ENCODE results near the gene CA14.
"Not testable (repeated sequence)": the region's sequence is repeated elsewhere in the genome, so short reads cannot be mapped to it uniquely, and the experiment has no call there.

CA14 gene

DNA sequence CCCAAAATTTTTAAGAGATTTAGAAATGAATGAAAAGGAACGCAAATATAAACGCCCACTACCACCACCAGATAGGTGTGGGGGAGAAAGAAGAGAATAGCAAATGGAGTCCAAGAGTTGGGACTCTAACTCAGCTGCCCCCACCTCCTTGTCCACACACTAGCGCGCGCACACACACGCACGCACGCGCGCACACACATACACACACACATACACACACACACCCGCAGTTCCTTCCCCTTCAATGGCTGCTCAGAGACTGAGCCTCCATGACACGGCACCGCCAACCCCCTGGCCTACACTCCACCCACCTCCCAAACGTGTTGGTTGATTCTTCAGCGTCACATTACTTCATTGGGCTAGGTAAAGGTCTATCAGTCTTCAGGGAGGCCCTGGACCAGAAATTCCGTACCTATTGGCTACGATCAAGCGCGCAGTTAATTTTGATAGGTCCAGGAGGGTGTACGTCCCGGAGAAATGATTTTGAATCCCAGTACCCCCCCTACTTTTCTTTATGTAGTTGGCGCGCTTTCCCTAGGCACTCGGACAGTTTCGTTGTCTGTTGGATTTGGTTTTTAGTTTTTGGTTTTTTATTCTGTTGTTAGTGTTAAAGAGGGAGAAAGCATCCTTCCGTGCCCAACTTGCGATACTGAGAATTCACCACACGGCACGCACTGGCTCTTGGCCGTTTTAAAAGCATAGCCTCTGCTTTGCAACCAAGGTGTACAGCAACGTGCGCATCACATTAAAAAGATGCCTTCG, 21.5 kb upstream of the CA14 start, which contains the start of gene ANP32E:
Gene ANP32E, minus strand, starts transcription at position 261 of the 762 bp plus-strand sequence. CDS start 326 bp downstream, outside the sequence.
- DNase-seq (ENCODE audit: low spot score) = peak; percentile 100

- DNase-seq (ENCODE audit: low spot score) = no peak
These were observed 20.9 kb upstream of the CA14 start for GRCh38 chr1:150236614-150237100.

DNA sequence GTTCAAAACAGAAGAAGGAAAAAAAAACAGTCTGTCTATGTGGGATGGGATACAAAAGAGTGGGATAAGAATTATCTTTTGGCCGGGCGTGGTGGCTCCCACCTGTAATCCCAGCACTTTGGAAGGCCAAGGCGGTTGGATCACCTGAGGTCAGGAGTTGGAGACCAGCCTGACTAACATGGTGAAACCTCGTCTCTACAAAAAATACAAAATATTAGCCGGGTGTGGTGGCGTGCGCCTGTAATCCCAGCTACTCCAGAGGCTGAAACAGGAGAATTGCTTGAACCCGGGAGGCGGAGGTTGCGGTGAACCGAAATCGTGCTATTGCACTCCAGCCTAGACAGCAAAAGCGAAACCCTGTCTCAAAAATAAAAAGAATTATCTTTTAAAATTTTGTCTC, 20.4 kb upstream of the CA14 start:
- not testable (repeated sequence) for DNase-seq (ENCODE audit: low spot score)

DNA sequence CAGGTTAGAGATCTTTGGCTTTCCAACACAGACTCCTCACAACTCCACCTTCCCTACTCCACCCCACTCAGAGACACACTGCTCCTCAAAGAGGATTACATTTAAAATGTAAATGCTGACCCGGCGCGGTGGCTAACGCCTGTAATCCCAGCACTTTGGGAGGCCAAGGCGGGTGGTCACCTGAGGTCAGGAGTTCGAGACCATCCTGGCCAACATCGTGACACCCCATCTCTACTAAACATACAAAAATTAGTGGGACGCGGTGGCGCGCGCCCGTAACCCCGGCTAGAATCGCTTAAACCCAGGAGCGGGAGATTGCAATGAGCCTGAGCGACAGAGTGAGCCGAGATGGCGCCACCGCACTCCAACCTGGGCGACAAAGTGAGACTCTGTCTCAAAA, 19.8 kb upstream of the CA14 start:
- no peak for DNase-seq (ENCODE audit: low spot score)

DNA sequence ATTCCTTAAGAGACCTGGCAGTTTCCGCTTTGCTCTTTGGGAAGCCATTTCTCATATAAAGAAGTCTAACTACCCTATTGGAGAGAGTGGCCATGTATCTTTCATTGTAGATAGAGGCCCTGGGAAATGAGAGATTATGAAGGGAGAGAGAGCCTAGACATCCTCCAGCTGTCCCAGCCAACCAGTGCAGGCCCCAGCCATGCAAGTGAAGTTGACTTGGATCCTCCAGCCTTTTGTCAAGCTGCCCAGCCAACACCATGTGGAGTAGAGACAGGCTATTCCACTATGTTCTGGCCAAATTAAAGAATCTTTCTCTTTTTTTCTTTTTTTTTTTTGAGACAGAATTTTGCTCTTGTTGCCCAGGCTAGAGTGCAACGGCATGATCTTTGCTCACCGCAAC, 14.6 kb upstream of the CA14 start:
- no peak for DNase-seq (ENCODE audit: low spot score)

- DNase-seq (ENCODE audit: low spot score) = no peak
These were observed 7.6 kb upstream of the CA14 start for GRCh38 chr1:150249936-150250335.

- DNase-seq (ENCODE audit: low spot score) = peak; percentile 59
These were observed 1.4 kb upstream of the CA14 start for GRCh38 chr1:150256198-150256553.

GRCh38 chr1:150256554-150257341, 826 bp upstream of the CA14 start:
- DNase-seq (ENCODE audit: low spot score) = peak; percentile 81

DNA sequence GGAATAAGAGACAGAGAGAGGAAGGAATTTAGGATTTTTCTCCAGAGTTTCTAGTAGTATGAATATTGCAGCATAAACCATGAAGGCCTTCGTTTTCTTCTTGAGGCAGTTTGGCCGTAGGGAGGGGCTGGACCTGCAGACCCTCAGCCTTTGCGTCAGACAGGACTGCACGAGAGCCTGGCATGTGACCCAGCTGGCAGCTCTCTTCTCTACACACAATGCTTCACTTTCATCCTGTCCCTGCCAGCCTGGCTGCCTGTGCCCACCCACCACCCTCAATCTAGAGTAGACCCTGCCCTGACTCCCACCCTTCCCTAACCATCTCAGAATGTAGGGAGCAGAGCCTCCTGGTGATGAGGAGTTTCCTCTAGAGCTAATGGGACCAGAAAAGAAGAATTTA, 1.6 kb downstream of the CA14 start:
- no peak for DNase-seq (ENCODE audit: low spot score)

- peak; percentile 75 for DNase-seq (ENCODE audit: low spot score)
These were observed 2.4 kb downstream of the CA14 start for GRCh38 chr1:150259758-150260669.

DNA sequence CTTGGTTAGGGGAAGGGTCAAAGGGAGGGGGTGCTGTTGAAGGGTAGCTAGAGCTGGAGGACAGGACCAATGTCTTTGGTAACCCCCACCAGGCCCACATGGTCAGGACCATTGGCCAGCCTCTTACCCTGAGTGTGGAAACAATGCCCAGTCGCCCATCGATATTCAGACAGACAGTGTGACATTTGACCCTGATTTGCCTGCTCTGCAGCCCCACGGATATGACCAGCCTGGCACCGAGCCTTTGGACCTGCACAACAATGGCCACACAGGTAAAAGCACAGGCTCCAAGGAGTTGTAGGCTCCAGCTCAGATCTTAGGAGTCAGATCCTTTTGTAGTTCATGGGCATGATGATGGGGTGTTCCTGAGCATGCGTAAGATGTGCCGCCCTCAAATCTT, 3.8 kb downstream of the CA14 start:
- DNase-seq (ENCODE audit: low spot score) = no peak

DNA sequence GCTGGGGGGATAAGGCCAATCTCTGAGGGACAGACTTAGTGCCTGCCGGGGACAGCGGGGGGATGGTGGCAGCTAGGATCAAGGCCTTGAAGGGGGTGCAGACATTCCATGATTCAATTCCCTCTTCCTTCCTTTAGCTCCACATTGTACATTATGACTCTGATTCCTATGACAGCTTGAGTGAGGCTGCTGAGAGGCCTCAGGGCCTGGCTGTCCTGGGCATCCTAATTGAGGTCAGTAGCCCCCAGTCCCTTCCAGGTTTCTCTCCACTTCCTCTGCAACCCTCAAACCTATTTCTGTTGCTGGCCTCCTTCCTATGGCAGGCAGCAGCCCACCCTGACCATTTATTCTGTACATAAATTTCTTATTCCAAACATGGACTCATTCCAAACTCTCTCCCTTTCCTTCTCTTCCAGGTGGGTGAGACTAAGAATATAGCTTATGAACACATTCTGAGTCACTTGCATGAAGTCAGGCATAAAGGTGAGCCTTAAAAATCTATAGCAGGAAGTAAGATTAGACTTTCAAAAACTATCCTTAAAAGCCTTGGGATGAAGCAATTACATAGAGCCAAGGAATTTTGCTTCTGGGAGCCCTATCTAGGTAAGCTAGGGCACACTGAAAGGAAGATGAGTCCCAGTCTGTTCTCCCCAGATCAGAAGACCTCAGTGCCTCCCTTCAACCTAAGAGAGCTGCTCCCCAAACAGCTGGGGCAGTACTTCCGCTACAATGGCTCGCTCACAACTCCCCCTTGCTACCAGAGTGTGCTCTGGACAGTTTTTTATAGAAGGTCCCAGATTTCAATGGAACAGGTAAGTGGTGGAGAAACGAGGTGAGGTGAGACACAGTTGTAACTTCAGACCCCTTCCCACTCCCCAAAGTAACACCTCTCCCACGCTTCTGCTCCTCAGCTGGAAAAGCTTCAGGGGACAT, 5.1 kb downstream of the CA14 start:
- no peak for DNase-seq (ENCODE audit: low spot score)

GRCh38 chr1:150263549-150263948, 6.0 kb downstream of the CA14 start:
- DNase-seq (ENCODE audit: low spot score) = no peak

DNA sequence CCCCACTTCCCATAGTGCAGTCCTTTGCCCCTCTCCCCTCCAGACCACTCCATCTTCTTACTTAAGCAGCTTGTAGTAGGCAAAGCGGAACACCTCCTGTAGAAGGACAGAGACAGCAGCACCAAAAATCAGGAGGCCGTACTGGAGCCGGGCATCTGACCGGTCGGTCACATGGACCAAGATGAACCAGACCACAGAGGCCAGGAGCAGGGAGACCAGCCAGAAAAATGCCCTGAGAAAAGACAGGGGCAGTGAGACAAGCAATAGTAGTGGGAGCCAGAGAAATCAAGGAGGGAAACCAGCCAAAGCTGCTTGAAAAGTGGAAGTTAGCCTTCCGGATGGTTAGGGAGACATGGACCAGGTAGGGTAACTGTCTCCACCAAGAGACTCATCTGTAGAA, 10.3 kb downstream of the CA14 start:
- no peak for DNase-seq (ENCODE audit: low spot score)

DNA sequence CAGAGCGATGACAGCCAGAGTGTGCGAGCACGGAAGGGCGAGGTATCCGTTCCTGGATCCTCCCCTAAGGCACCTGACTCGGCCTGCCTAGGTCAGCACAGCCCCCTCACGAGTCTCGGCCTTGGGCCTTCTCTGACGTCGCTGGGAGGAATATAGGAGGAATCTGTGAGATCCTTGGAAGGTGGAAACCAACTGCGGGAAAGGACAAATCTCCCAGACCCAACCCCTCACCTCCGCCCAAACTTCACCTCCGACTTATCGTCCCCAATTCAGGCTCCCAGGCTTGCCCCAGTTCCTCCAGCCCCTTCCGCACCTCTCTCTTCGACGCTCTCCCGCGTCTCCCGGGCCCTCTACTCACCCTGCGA, 10.7 kb downstream of the CA14 start:
- no peak for DNase-seq (ENCODE audit: low spot score)

GRCh38 chr1:150268705-150269403, 11.3 kb downstream of the CA14 start, which contains the start of gene APH1A:
TSS of gene APH1A (minus strand) at chr1:150269016. CDS start at chr1:150268810, 206 bp downstream.
- DNase-seq (ENCODE audit: low spot score) = peak; percentile 99

DNA sequence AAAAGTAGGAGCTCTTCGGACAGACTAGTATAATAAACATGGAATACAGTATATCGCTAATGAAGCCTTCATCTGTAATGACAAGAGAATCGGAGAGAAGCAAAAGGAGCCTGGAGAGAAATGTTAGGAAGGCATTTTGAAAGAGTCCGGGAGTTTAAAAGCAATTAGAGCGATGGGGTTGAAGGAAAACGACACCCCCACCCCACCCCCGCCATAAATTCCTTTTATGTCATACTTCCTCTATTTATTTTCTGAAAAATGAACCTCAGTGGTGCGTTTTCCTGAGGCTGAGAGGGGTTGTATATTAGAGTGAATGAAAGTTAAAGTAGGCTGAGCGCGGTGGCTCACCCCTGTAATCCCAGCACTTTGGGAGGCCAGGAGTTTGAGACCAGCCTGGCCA, 11.9 kb downstream of the CA14 start:
- DNase-seq (ENCODE audit: low spot score) = no peak

DNA sequence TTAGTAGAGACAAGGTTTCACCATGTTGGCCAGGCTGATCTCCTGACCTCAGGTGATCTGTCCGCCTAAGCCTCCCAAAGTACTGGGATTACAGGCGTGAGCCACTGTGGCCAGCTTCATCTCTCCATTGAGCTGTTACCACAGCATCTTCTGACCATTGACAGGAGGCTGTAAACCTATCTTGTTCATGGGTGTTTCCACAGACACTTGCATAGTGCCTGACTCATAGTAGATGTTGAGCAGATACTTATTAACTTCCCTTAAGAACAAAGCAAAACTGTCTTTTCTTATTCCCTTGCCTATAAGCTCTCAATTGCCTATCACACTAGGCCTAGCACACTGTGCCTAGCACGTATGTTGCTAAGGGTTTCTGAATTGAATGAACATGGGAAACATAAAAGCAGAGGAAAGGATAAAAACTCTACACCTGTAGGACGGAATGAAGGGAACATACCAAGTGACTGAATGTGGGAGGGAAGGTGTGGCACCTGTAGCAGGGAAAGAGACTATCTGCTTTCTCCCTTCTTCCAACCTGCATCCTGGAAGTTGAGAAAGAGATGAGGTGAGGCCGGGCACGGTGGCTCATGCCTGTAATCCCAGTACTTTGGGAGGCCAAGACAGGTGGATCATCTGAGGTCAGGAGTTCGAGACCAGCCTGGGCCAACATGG, 13.9 kb downstream of the CA14 start:
- DNase-seq (ENCODE audit: low spot score) = no peak

- DNase-seq (ENCODE audit: low spot score) = no peak
These were observed 15.7 kb downstream of the CA14 start for GRCh38 chr1:150273311-150273710.
